ENCODE results near the gene ARPC1B.
"Not testable (repeated sequence)": the region's sequence is repeated elsewhere in the genome, so short reads cannot be mapped to it uniquely, and the experiment has no call there.

Gene ARPC1B

GRCh38 chr7:99409192-99409572 lies 34.7 kb downstream of the ARPC1B start:
- H3K36me3 ChIP-seq (ENCODE audit: insufficient read depth): peaks cover 7% of the 10 kb centered on the region; the same call in 1 of the 2 replicates
- H3K4me1 ChIP-seq (ENCODE audit: low read depth, poor library complexity, severe bottlenecking): peaks cover 28% of the 10 kb centered on the region
- peak overlapping the region; percentile 81 for H2AFZ ChIP-seq (ENCODE audit: low read depth)
- H3K27ac ChIP-seq: peak overlapping the region; percentile 98
- peak overlapping the region; percentile 99 for H3K9ac ChIP-seq
- no peak overlapping the region for H3K4me3 ChIP-seq (IDR thresholded peaks at IDR 0.05; ENCODE audit: insufficient read depth, low read depth, low read length)
- peak overlapping the region; percentile 92 for H3K4me2 ChIP-seq
- no peaks in the 10 kb centered on the region; the same call in 1 of the 2 replicates for H4K20me1 ChIP-seq (ENCODE audit: insufficient read depth)
- H3K27me3 ChIP-seq (ENCODE audit: insufficient read depth, low read depth): no peaks in the 10 kb centered on the region
- TF ChIP-seq CTCF (conservative IDR thresholded peaks at IDR 0.05; ENCODE audit: low read depth, low read length): no peak
- peaks cover 80% of the 10 kb centered on the region for H3K79me2 ChIP-seq (ENCODE audit: insufficient read depth, low read depth)

GRCh38 chr7:99409806-99410205 lies 35.3 kb downstream of the ARPC1B start:
- Histone ChIP-seq H3K9ac (peak overlapping the region; percentile 99; the same call in 1 of the 2 replicates), H3K27ac (peak overlapping the region; percentile 32; the same call in 1 of the 2 replicates), H3K4me1 (ENCODE audit: low read depth, poor library complexity, severe bottlenecking) (peaks cover 28% of the 10 kb centered on the region), H3K27me3 (ENCODE audit: insufficient read depth, low read depth) (no peaks in the 10 kb centered on the region), H3K4me3 (IDR thresholded peaks at IDR 0.05; ENCODE audit: insufficient read depth, low read depth, low read length) (no peak overlapping the region), H3K79me2 (ENCODE audit: insufficient read depth, low read depth) (peaks cover 78% of the 10 kb centered on the region), H3K4me2 (peak overlapping the region; percentile 92), H3K36me3 (ENCODE audit: insufficient read depth) (peaks cover 7% of the 10 kb centered on the region; the same call in 1 of the 2 replicates), H2AFZ (ENCODE audit: low read depth) (no peak overlapping the region), H4K20me1 (ENCODE audit: insufficient read depth) (no peaks in the 10 kb centered on the region)
- TF ChIP-seq CTCF (conservative IDR thresholded peaks at IDR 0.05; ENCODE audit: low read depth, low read length): no peak

- Histone ChIP-seq H2AFZ (ENCODE audit: low read depth) (no peak overlapping the region), H3K27ac (no peak overlapping the region), H3K36me3 (ENCODE audit: insufficient read depth) (peaks cover 7% of the 10 kb centered on the region), H3K4me2 (peak overlapping the region; percentile 92; the same call in 1 of the 2 replicates), H3K4me1 (ENCODE audit: low read depth, poor library complexity, severe bottlenecking) (peaks cover 28% of the 10 kb centered on the region), H4K20me1 (ENCODE audit: insufficient read depth) (no peaks in the 10 kb centered on the region), H3K9ac (no peak overlapping the region), H3K27me3 (ENCODE audit: insufficient read depth, low read depth) (no peaks in the 10 kb centered on the region), H3K79me2 (ENCODE audit: insufficient read depth, low read depth) (peaks cover 69% of the 10 kb centered on the region), H3K4me3 (IDR thresholded peaks at IDR 0.05; ENCODE audit: insufficient read depth, low read depth, low read length) (no peak overlapping the region)
- no peak for TF ChIP-seq CTCF (conservative IDR thresholded peaks at IDR 0.05; ENCODE audit: low read depth, low read length)
Measured at GRCh38 chr7:99410635-99411034, 36.1 kb downstream of the ARPC1B start.

GRCh38 chr7:99415513-99416127 lies 41.1 kb downstream of the ARPC1B start:
- Histone ChIP-seq H3K4me1 (ENCODE audit: low read depth, poor library complexity, severe bottlenecking) (peaks cover 10% of the 10 kb centered on the region), H3K79me2 (ENCODE audit: insufficient read depth, low read depth) (peaks cover 20% of the 10 kb centered on the region), H3K36me3 (ENCODE audit: insufficient read depth) (peaks cover 11% of the 10 kb centered on the region)
- not testable (repeated sequence) for H2AFZ ChIP-seq (ENCODE audit: low read depth); H4K20me1 ChIP-seq (ENCODE audit: insufficient read depth); H3K27me3 ChIP-seq (ENCODE audit: insufficient read depth, low read depth); H3K4me2 ChIP-seq; H3K4me3 ChIP-seq (IDR thresholded peaks at IDR 0.05; ENCODE audit: insufficient read depth, low read depth, low read length); H3K9ac ChIP-seq; H3K27ac ChIP-seq
- peak; percentile 40; the same call in 1 of the 2 replicates for TF ChIP-seq CTCF (conservative IDR thresholded peaks at IDR 0.05; ENCODE audit: low read depth, low read length)
